Erythroblast (primary cell): ENCODE measurements around the gene KIF4A.

Source experiments
- GATA1 ChIP-seq: IDR thresholded peaks from 2 replicates; pipeline ENCODE4 v1.6.1; 2011; ENCODE audit warnings: low read depth, mild to moderate bottlenecking, control low read depth, low read length, moderate library complexity
- POLR2A ChIP-seq: IDR thresholded peaks from 2 replicates; pipeline ENCODE4 v1.6.1; 2011; ENCODE audit warnings: mild to moderate bottlenecking, low read length

DNA sequence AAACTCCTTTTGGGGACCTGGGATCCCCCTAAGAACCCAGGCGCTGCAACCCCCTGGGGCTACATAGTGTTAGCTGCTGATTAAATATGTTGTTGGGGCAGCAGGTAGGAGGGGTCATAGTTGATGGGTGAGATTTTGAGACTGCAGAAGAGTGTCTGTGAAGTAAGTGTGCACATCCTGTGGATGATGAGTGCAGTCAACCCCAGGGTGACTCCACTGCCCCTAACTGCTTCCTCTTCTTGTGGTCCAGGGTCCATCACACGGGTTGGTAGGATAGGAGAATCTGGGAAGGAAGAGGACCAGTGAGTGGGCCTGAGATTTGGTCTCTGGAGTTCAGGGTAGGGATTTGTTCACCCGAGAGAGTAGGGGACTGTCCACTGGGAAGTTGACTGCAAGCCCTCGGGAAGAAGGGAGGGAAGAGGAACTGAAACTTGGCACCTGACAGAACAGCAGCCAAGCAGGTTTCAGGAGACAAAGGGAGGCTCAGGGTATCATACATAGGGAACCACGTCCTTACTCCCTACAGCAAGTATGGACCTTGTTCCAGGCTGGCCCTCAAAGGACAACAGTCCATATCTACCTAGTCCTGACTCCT is 163.2 kb downstream of the KIF4A start:
- no peak for TF ChIP-seq POLR2A
- no peak for TF ChIP-seq GATA1
